ENCODE results near the gene WSCD1.

The WSCD1 gene

GRCh38 chr17:6157716-6158115, 87.5 kb downstream of the WSCD1 start:
- TF ChIP-seq ZFP30 (CRISPR knock-in tag; IDR thresholded peaks at IDR 0.05) (no peak), PPARA (CRISPR knock-in tag; IDR thresholded peaks at IDR 0.05; ENCODE audit: borderline replicate concordance) (no peak), ZC3H10 (CRISPR knock-in tag; IDR thresholded peaks at IDR 0.05) (no peak), CSRNP3 (CRISPR knock-in tag; IDR thresholded peaks at IDR 0.05) (no peak), TOX (CRISPR knock-in tag; IDR thresholded peaks at IDR 0.05; ENCODE audit: borderline replicate concordance) (no peak), POU6F1 (CRISPR knock-in tag; IDR thresholded peaks at IDR 0.05; ENCODE audit: borderline replicate concordance, low read depth) (no peak), ESRRG (CRISPR knock-in tag; IDR thresholded peaks at IDR 0.05) (no peak), SNAI2 (CRISPR knock-in tag; IDR thresholded peaks at IDR 0.05) (no peak), PATZ1 (CRISPR knock-in tag; IDR thresholded peaks at IDR 0.05; ENCODE audit: borderline replicate concordance) (no peak), TCF4 (CRISPR knock-in tag; IDR thresholded peaks at IDR 0.05; ENCODE audit: borderline replicate concordance) (no peak), CREB5 (CRISPR knock-in tag; IDR thresholded peaks at IDR 0.05; ENCODE audit: low read depth) (no peak), ZNF565 (CRISPR knock-in tag; conservative IDR thresholded peaks at IDR 0.05; ENCODE audit: low read depth) (no peak), RARB (CRISPR knock-in tag; IDR thresholded peaks at IDR 0.05) (no peak), BACH2 (CRISPR knock-in tag; IDR thresholded peaks at IDR 0.05; ENCODE audit: borderline replicate concordance) (no peak), ZNF8 (CRISPR knock-in tag; IDR thresholded peaks at IDR 0.05) (no peak), CSDC2 (CRISPR knock-in tag; IDR thresholded peaks at IDR 0.05) (no peak), ARNTL (CRISPR knock-in tag; IDR thresholded peaks at IDR 0.05; ENCODE audit: borderline replicate concordance, low read depth) (no peak)
- ATAC-seq = no peak

GRCh38 chr17:6159541-6160231, 89.5 kb downstream of the WSCD1 start:
- no peak for TF ChIP-seq BACH2 (CRISPR knock-in tag; IDR thresholded peaks at IDR 0.05; ENCODE audit: borderline replicate concordance)
- TF ChIP-seq TCF4 (CRISPR knock-in tag; IDR thresholded peaks at IDR 0.05; ENCODE audit: borderline replicate concordance) = no peak
- TF ChIP-seq ISL1 (CRISPR knock-in tag; IDR thresholded peaks at IDR 0.05) = no peak
- TF ChIP-seq TSHZ2 (CRISPR knock-in tag; IDR thresholded peaks at IDR 0.05) = no peak
- TF ChIP-seq ZC3H10 (CRISPR knock-in tag; IDR thresholded peaks at IDR 0.05) = no peak
- no peak for TF ChIP-seq POU6F1 (CRISPR knock-in tag; IDR thresholded peaks at IDR 0.05; ENCODE audit: borderline replicate concordance, low read depth)
- TF ChIP-seq SNAI2 (CRISPR knock-in tag; IDR thresholded peaks at IDR 0.05) = no peak
- ATAC-seq = no peak
